SK-N-MC (cell line): ENCODE results near the gene FAM114A1.

Experiments used
- EZH2 ChIP-seq: fragments of 200-600 bp; sonication (generic); IDR thresholded peaks from one replicate; pipeline ENCODE4 v1.6.1; 2017; ENCODE audit warnings: antibody characterized with exemption
- POLR2AphosphoS5 ChIP-seq: IDR thresholded peaks from 2 replicates; pipeline ENCODE4 v1.6.1; 2012; ENCODE audit warnings: mild to moderate bottlenecking, low read depth, low read length, borderline replicate concordance

DNA sequence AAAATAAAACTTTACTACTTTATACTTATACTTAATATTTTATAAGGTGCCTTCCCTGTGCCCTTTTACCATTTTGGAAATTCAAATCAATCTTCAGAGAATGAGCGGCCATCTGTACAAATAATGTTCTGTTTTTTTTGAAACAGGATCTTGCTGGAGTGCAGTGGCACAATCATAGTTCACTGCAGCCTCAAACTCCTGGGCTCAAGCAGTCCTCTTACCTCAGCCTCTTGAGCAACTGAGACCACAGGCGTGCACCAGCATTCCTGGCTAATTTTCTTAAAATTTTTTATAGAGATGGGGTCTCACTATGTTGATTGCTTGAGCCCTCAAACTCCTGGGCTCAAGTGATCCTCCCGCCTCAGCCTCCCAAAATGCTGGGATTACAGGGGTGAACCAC lies 53.5 kb downstream of the FAM114A1 start:
- TF ChIP-seq POLR2AphosphoS5 (no peak), EZH2 (no peak)
